ENCODE data around the gene ILKAP. TPM values are rescaled to one million over a fixed set of nuclear protein-coding genes. Genes with fewer than 3 reads are reported as not detected.

ILKAP gene
- total RNA-seq, 1 donor from 2014 or later = 43.4 TPM

DNA sequence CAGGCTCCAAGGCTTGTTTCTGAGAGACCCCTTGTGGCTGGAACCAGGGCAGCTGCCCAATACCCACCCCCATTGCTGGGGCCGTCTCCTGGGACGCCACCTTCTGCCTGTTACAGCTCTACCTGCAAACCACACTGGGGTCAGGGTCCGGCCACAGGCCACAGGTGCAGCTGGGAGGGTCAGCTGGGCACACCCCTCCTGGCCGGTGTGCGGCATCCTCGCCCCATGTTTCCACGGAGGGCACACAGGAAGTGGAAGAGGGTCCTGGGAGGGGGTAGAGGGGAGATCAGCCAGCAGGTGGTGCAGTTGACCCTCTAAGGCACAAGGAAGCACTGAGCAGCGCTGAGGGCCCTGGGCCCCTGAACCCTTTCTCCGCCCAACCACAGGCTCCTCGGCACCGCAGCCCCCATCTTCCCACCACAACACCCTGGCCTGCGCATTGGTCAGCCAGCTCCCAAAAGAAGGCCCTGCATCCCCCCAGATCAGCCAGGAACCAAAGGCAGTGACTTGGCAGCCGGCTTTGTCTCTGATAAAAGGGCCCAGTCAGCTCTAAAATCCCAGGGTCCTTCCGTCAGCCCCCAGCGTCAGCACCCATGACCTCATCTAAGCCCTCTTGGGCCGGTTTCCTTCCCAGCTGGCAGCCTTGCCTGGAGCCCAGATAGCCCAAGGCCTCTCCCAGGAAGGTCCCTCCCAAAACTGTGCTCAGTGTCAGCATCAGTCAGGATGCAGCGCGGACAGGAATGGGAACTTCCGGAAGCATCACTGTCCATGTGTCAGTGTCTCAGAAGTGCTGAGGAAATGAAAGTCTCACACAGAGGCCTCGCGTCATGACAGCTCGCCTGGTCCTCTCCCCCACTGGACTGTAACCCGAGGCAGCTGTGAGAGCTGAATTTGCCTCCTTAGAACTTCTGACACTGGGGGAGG, 43.0 kb downstream of the ILKAP start:
- TF ChIP-seq, protein P1, sequence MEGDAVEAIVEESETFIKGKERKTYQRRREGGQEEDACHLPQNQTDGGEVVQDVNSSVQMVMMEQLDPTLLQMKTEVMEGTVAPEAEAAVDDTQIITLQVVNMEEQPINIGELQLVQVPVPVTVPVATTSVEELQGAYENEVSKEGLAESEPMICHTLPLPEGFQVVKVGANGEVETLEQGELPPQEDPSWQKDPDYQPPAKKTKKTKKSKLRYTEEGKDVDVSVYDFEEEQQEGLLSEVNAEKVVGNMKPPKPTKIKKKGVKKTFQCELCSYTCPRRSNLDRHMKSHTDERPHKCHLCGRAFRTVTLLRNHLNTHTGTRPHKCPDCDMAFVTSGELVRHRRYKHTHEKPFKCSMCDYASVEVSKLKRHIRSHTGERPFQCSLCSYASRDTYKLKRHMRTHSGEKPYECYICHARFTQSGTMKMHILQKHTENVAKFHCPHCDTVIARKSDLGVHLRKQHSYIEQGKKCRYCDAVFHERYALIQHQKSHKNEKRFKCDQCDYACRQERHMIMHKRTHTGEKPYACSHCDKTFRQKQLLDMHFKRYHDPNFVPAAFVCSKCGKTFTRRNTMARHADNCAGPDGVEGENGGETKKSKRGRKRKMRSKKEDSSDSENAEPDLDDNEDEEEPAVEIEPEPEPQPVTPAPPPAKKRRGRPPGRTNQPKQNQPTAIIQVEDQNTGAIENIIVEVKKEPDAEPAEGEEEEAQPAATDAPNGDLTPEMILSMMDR (IDR thresholded peaks at IDR 0.05) = peak; percentile 11
- Histone ChIP-seq H3K27me3 (ENCODE audit: low read depth) (peaks cover 52% of the 10 kb centered on the region), H3K9me3 (no peaks in the 10 kb centered on the region), H3K36me3 (no peaks in the 10 kb centered on the region), H3K27ac (no peak overlapping the region), H3K4me1 (peaks cover 11% of the 10 kb centered on the region), H3K4me3 (no peak overlapping the region)
- ATAC-seq = no peak
- no peak for DNase-seq
- intact Hi-C loops (cut with DNase I) = no loop called here

DNA sequence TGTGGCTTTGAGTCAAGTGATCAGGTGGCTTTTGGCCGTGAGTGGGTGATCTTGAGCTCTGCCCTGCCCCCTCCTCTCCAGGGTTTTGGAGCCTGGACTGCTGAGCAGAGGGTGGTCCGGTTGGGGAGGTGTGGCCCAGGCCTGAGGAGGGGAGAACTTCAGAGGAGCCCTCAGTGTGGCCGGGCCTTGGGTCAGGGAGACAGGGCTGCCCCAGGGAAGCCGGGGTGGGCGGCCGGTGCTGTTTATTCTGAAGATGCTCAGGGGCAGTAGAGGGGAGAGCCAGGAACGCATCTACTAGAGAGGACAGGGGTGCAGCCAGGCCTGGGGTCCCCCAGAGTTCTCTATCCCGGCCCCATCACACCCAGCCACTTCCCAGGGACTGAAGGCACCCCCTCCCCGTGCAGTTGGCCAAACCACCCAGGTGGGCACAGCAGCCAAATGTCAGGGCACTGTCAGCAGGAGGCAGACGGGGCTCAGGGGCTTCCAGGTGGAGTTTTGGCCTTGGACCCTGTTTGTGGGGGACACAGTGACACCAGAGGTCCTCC, 43.8 kb downstream of the ILKAP start:
- no peak for DNase-seq
- H3K4me1 ChIP-seq = peaks cover 11% of the 10 kb centered on the region
- H3K27me3 ChIP-seq (ENCODE audit: low read depth) = peaks cover 52% of the 10 kb centered on the region
- no peak overlapping the region for H3K27ac ChIP-seq
- no peaks in the 10 kb centered on the region for H3K36me3 ChIP-seq
- no peak for ATAC-seq
- no peaks in the 10 kb centered on the region for H3K9me3 ChIP-seq
- no peak overlapping the region for H3K4me3 ChIP-seq
- intact Hi-C loops (cut with DNase I) = no loop called here
- TF ChIP-seq, protein P1 (IDR thresholded peaks at IDR 0.05) = no peak

DNA sequence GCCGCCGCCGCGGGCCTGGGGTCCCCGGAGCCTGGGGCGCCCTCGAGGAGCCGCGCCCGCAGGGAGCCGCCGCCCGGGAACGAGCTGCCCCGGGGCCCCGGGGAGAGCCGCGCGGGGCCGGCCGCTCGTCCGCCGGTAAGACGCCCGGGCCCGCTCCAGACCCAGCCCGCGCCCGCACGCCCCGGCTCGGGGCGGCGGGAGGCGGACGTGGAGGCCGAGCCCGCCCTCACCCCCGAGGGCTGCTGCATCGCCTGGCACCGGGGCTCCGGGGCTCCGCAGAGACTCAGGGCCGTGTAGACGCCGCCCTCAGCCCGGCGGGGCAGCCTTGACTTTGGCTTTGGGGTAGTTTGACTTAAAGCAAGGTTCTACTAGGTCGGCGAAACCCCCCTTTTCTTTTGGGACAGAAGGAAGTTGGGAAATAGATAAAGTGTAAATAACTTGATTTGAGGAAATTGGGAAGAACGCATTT, 44.4 kb downstream of the ILKAP start:
- peak overlapping the region; percentile 31 for H3K4me3 ChIP-seq
- peaks cover 11% of the 10 kb centered on the region for H3K4me1 ChIP-seq
- DNase-seq = no peak
- no peaks in the 10 kb centered on the region for H3K36me3 ChIP-seq
- TF ChIP-seq, protein P1 (IDR thresholded peaks at IDR 0.05) = no peak
- intact Hi-C loops (cut with DNase I) = no loop called here
- no peak overlapping the region for H3K27ac ChIP-seq
- no peaks in the 10 kb centered on the region for H3K9me3 ChIP-seq
- H3K27me3 ChIP-seq (ENCODE audit: low read depth) = peaks cover 49% of the 10 kb centered on the region
- ATAC-seq = peak in 1 of 2 donors; percentile 32

DNA sequence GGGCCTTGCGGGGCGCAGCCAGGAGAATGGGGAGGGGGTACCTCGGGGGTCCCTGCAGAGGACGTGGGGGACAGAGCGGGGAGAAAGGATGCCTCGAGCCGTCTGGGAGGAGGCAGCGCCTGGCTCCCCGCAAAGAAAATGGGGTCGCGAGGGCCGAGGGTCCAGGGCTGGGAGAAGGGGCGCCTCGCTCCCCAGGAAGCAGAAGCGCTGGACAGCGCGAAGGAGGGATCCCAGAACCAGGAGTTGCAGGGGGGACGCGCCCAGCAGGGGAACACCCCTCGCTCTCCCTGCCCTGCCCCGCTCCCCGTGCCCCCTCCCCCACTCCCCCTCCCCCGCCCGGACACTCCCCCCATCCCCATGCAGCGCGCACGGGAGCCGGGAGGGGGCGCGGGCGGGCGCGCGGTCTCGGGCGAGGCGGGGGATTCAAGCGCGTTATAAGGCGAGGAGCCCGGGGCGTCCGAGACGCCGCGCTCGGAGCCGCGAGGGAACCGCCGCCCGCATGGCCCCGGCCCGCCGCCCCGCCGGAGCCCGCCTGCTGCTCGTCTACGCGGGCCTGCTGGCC, 44.9 kb downstream of the ILKAP start, which contains the start of gene ERFE:
Gene ERFE, plus strand, starts transcription at position 462 of the 562 bp plus-strand sequence. Its CDS starts 38 bp downstream, at position 500.
- peak; percentile 43 to 68 for ATAC-seq
- peaks cover 45% of the 10 kb centered on the region for H3K27me3 ChIP-seq (ENCODE audit: low read depth)
- TF ChIP-seq, protein P1 (IDR thresholded peaks at IDR 0.05) = peak; percentile 40
- intact Hi-C loops (cut with DNase I) = no loop called here
- DNase-seq = peak; percentile 42
- H3K27ac ChIP-seq = no peak within 1 kb of the TSS
- peak within 1 kb of the TSS; percentile 31 for H3K4me3 ChIP-seq
- no peaks in the 10 kb centered on the region for H3K9me3 ChIP-seq
- no peaks in the 10 kb centered on the region for H3K36me3 ChIP-seq
- peaks cover 11% of the 10 kb centered on the region for H3K4me1 ChIP-seq

DNA sequence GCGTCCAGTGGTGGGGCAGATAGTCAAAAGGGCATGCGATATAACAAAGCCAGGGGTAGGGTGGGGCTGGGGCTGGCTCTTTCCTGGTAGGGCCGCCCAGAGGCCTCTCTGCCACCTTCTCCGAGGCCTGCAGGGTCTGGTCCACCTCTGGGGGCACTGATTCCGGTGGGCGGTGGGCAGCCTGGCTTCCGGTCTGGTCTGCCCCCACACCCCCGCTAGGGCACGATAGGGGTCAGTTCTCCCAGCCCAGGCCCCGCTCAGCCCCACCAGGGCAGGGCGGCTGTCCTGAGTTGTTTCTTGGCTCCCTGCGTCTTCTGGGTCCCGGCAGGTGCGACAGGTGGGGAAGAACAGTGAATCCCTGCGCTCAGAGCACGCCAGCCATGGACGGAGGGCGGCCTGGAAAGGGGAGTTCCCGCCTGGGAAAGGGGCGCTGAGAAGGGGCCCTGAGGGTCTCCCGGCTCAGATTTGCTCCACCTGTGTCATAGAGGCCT, 45.4 kb downstream of the ILKAP start:
- Histone ChIP-seq H3K9me3 (no peaks in the 10 kb centered on the region), H3K27me3 (ENCODE audit: low read depth) (peaks cover 40% of the 10 kb centered on the region), H3K36me3 (no peaks in the 10 kb centered on the region), H3K4me1 (peaks cover 11% of the 10 kb centered on the region), H3K4me3 (no peak overlapping the region), H3K27ac (no peak overlapping the region)
- peak; percentile 41 for DNase-seq
- intact Hi-C loops (cut with DNase I) = no loop called here
- TF ChIP-seq, protein P1 (IDR thresholded peaks at IDR 0.05) = no peak
- no peak for ATAC-seq

Measured in lower lobe of right lung (tissue), 2 donors.